ENCODE data around the gene ZNF280A. TPM values are rescaled to one million over a fixed set of nuclear protein-coding genes. Genes with fewer than 3 reads are reported as not detected.
"Not testable (repeated sequence)": the region's sequence is repeated elsewhere in the genome, so short reads cannot be mapped to it uniquely, and the experiment has no call there.

The ZNF280A gene
- total and polyA plus RNA-seq, 2 donors (not counting 3 experiments of a cell fraction or from before 2014, with no cell fraction given) = 0.15 TPM; not detected in 1

GRCh38 chr22:22512951-22513350 lies 7.1 kb downstream of the ZNF280A start:
- peaks cover 3 to 13% of the 10 kb centered on the region in 2 experiments for H3K27me3 ChIP-seq (ENCODE audit: control insufficient read depth in 2 of 2, insufficient read depth in 2 of 2, low read length in 2 of 2)
- ChIA-PET POLR2A (no interaction called here), CTCF (interaction anchor here (1.5 kb wide), 1 partner anchor 73 kb away, joined by 4 read pairs; no protein-coding TSS in a partner anchor)
- no peaks in the 10 kb centered on the region for H3K36me3 ChIP-seq (ENCODE audit: control insufficient read depth in 2 of 2, extremely low read depth in 1 of 2, insufficient read depth in 2 of 2, low read length in 2 of 2)
- FAIRE-seq (no peak), DNase-seq (ENCODE audit: low read depth, low spot score) (no peak)
- no peaks in the 10 kb centered on the region for H3K9me1 ChIP-seq (replicated peaks; ENCODE audit: control insufficient read depth, extremely low read depth, insufficient read depth, low read length)
- dilution Hi-C loops (cut with MboI; ENCODE audit: extremely low pct_ligation_motif_present, low sequenced_read_pairs) = no loop called here
- no peak overlapping the region for H3K4me2 ChIP-seq (ENCODE audit: insufficient read depth, low read length)
- no peaks in the 10 kb centered on the region for H3K79me2 ChIP-seq (ENCODE audit: control insufficient read depth, insufficient read depth, low read length)
- no TSS peak for BruUV-seq (replicated peaks)
- H3K9me3 ChIP-seq (replicated peaks; ENCODE audit: control insufficient read depth, insufficient read depth, low read length) = no peaks in the 10 kb centered on the region
- no peaks in the 10 kb centered on the region for H4K20me1 ChIP-seq (replicated peaks; ENCODE audit: control insufficient read depth, extremely low read depth, insufficient read depth, low read length)
- no peak for TF ChIP-seq MAX (IDR thresholded peaks at IDR 0.05; ENCODE audit: insufficient read depth, insufficient read length)
- no peak for TF ChIP-seq POLR2A (IDR thresholded peaks at IDR 0.05; ENCODE audit: low read depth, low read length)
- TF ChIP-seq MYC (IDR thresholded peaks at IDR 0.05; ENCODE audit: low read depth, low read length) = no peak
- no peak for TF ChIP-seq FOS (IDR thresholded peaks at IDR 0.05; ENCODE audit: borderline replicate concordance, insufficient read depth, low read length)
- no peak for TF ChIP-seq POLR2AphosphoS5 (IDR thresholded peaks at IDR 0.05; ENCODE audit: insufficient read depth, low read depth, low read length)
- TF ChIP-seq JUN (IDR thresholded peaks at IDR 0.05; ENCODE audit: borderline replicate concordance, insufficient read depth, insufficient read length, low read depth) = no peak
- no peak for TF ChIP-seq CTCF (IDR thresholded peaks at IDR 0.05; ENCODE audit: extremely low read depth in 1 of 2, insufficient read depth in 1 of 2, low read depth in 1 of 2, low read length in 2 of 2)
- no peak for TF ChIP-seq EZH2 (IDR thresholded peaks at IDR 0.05; ENCODE audit: borderline replicate concordance, low read depth, low read length, severe bottlenecking)
- TF ChIP-seq GATA2 (IDR thresholded peaks at IDR 0.05; ENCODE audit: insufficient read depth, insufficient read length, low read depth, low read length) = no peak
- H3K4me1 ChIP-seq (ENCODE audit: control insufficient read depth, extremely low read depth, insufficient read depth, low read length) = peaks cover under 1% of the 10 kb centered on the region
- no peak overlapping the region for H3K4me3 ChIP-seq (replicated peaks in 1 of 3; ENCODE audit: insufficient read depth in 1 of 3, low read depth in 1 of 3, low read length in 3 of 3)
- intact Hi-C loops (cut with micrococcal nuclease) = no loop called here
- H3K9ac ChIP-seq (replicated peaks; ENCODE audit: extremely low read depth, insufficient read depth, low read length) = no peak overlapping the region
- H3K27ac ChIP-seq (ENCODE audit: insufficient read depth, low read depth, low read length) = no peak overlapping the region
- H2AFZ ChIP-seq (ENCODE audit: low read depth, low read length) = no peak overlapping the region

GRCh38 chr22:22510833-22511232 lies 9.2 kb downstream of the ZNF280A start:
- DNase-seq (ENCODE audit: low read depth, low spot score); H3K9me1 ChIP-seq (replicated peaks; ENCODE audit: control insufficient read depth, extremely low read depth, insufficient read depth, low read length); dilution Hi-C loops (cut with MboI; ENCODE audit: extremely low pct_ligation_motif_present, low sequenced_read_pairs); H2AFZ ChIP-seq (ENCODE audit: low read depth, low read length); intact Hi-C loops (cut with micrococcal nuclease); H3K79me2 ChIP-seq (ENCODE audit: control insufficient read depth, insufficient read depth, low read length); H3K27ac ChIP-seq (ENCODE audit: insufficient read depth, low read depth, low read length); H3K9me3 ChIP-seq (replicated peaks; ENCODE audit: control insufficient read depth, insufficient read depth, low read length); H4K20me1 ChIP-seq (replicated peaks; ENCODE audit: control insufficient read depth, extremely low read depth, insufficient read depth, low read length); POLR2A ChIA-PET; H3K4me3 ChIP-seq (replicated peaks in 1 of 3; ENCODE audit: insufficient read depth in 1 of 3, low read depth in 1 of 3, low read length in 3 of 3); H3K4me2 ChIP-seq (ENCODE audit: insufficient read depth, low read length); FAIRE-seq; CTCF ChIA-PET; H3K36me3 ChIP-seq (ENCODE audit: control insufficient read depth in 2 of 2, extremely low read depth in 1 of 2, insufficient read depth in 2 of 2, low read length in 2 of 2); BruUV-seq (replicated peaks); H3K4me1 ChIP-seq (ENCODE audit: control insufficient read depth, extremely low read depth, insufficient read depth, low read length); H3K9ac ChIP-seq (replicated peaks; ENCODE audit: extremely low read depth, insufficient read depth, low read length): not testable (repeated sequence)
- peaks cover 3 to 13% of the 10 kb centered on the region in 2 experiments for H3K27me3 ChIP-seq (ENCODE audit: control insufficient read depth in 2 of 2, insufficient read depth in 2 of 2, low read length in 2 of 2)

GRCh38 chr22:22509912-22510311 lies 10.2 kb downstream of the ZNF280A start:
- FAIRE-seq = not testable (repeated sequence)

More at GRCh38 chr22:22509912-22510311, 10.2 kb downstream of the ZNF280A start:
- intact Hi-C loops (cut with micrococcal nuclease); POLR2A ChIA-PET; dilution Hi-C loops (cut with MboI; ENCODE audit: extremely low pct_ligation_motif_present, low sequenced_read_pairs); H3K9ac ChIP-seq (replicated peaks; ENCODE audit: extremely low read depth, insufficient read depth, low read length); BruUV-seq (replicated peaks); H3K9me1 ChIP-seq (replicated peaks; ENCODE audit: control insufficient read depth, extremely low read depth, insufficient read depth, low read length); H4K20me1 ChIP-seq (replicated peaks; ENCODE audit: control insufficient read depth, extremely low read depth, insufficient read depth, low read length); DNase-seq (ENCODE audit: low read depth, low spot score); H3K27ac ChIP-seq (ENCODE audit: insufficient read depth, low read depth, low read length); H3K36me3 ChIP-seq (ENCODE audit: control insufficient read depth in 2 of 2, extremely low read depth in 1 of 2, insufficient read depth in 2 of 2, low read length in 2 of 2); H3K4me3 ChIP-seq (replicated peaks in 1 of 3; ENCODE audit: insufficient read depth in 1 of 3, low read depth in 1 of 3, low read length in 3 of 3); H3K4me2 ChIP-seq (ENCODE audit: insufficient read depth, low read length); H3K9me3 ChIP-seq (replicated peaks; ENCODE audit: control insufficient read depth, insufficient read depth, low read length); H2AFZ ChIP-seq (ENCODE audit: low read depth, low read length); H3K4me1 ChIP-seq (ENCODE audit: control insufficient read depth, extremely low read depth, insufficient read depth, low read length); H3K79me2 ChIP-seq (ENCODE audit: control insufficient read depth, insufficient read depth, low read length): not testable (repeated sequence)
- CTCF ChIA-PET = interaction anchor here (1.7 to 2.5 kb wide), 2 partner anchors 9 to 77 kb away, joined by 16 to 18 read pairs; partner anchors contain the start of gene ZNF280A
- H3K27me3 ChIP-seq (ENCODE audit: control insufficient read depth in 2 of 2, insufficient read depth in 2 of 2, low read length in 2 of 2) = peaks cover 3 to 13% of the 10 kb centered on the region in 2 experiments
